Choroid plexus epithelial cell (primary cell): ENCODE data around the gene HOXD3.

Experiments
- DNase-seq: peaks from one replicate; pipeline ENCODE4 v3.0.0-alpha.2; 2010; ENCODE audit warnings: low read depth
- H3K4me3 ChIP-seq: 2 replicates; pipeline ENCODE4 v1.5.1; 2011; ENCODE audit warnings: low read depth, mild to moderate bottlenecking, control low read depth, low read length, moderate library complexity
- TF ChIP-seq, protein P1 (sequence below): conservative IDR thresholded peaks from 2 replicates; pipeline ENCODE4 v1.5.1; 2011; ENCODE audit warnings: low read depth, mild to moderate bottlenecking, control low read depth, inconsistent platforms, low read length, moderate library complexity

The HOXD3 gene

GRCh38 chr2:176152350-176153181 is 4.5 kb upstream of the HOXD3 start:
- no peak overlapping the region for H3K4me3 ChIP-seq
- DNase-seq: no peak
- TF ChIP-seq, protein P1, sequence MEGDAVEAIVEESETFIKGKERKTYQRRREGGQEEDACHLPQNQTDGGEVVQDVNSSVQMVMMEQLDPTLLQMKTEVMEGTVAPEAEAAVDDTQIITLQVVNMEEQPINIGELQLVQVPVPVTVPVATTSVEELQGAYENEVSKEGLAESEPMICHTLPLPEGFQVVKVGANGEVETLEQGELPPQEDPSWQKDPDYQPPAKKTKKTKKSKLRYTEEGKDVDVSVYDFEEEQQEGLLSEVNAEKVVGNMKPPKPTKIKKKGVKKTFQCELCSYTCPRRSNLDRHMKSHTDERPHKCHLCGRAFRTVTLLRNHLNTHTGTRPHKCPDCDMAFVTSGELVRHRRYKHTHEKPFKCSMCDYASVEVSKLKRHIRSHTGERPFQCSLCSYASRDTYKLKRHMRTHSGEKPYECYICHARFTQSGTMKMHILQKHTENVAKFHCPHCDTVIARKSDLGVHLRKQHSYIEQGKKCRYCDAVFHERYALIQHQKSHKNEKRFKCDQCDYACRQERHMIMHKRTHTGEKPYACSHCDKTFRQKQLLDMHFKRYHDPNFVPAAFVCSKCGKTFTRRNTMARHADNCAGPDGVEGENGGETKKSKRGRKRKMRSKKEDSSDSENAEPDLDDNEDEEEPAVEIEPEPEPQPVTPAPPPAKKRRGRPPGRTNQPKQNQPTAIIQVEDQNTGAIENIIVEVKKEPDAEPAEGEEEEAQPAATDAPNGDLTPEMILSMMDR: no peak

- DNase-seq: no peak
- H3K4me3 ChIP-seq: no peak overlapping the region
These were observed 2.4 kb upstream of the HOXD3 start for GRCh38 chr2:176154576-176155252.

DNA sequence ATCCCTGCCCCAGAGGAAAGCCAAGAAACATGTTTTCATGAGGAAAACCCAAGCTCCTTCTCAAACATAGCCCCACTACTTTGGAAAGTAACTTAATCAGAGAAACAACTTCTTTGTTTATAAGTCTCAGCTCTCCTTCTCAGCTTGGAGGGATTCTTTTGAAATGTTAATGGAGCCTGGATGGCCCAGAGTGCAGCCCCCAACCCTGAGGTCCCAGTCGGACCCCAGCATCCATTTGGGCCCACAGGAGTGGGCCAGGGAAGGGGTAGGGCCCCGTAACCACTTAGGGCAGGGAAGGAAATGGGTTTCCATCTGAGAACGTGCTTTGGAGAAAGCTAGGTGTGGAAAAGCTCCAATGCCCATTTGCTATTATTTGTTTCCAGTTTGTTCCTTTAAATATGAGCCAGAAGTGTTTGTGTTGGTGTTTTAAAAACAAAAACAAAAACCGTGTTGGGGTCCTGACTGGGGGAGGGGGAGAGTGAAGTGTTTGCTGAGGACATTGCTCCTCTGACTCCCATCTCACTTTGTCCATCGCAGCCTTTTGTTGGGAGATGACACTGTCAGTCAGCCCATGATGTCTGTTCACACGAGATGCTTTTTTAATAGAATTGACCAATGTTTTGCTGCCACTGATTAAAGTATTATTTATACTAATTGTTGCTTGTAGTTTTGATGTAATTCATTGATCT is 1.6 kb upstream of the HOXD3 start:
- TF ChIP-seq, protein P1: no peak
- DNase-seq: no peak
- H3K4me3 ChIP-seq: no peak overlapping the region

More at GRCh38 chr2:176154576-176155252, 2.4 kb upstream of the HOXD3 start:
- TF ChIP-seq, protein P1: no peak

DNA sequence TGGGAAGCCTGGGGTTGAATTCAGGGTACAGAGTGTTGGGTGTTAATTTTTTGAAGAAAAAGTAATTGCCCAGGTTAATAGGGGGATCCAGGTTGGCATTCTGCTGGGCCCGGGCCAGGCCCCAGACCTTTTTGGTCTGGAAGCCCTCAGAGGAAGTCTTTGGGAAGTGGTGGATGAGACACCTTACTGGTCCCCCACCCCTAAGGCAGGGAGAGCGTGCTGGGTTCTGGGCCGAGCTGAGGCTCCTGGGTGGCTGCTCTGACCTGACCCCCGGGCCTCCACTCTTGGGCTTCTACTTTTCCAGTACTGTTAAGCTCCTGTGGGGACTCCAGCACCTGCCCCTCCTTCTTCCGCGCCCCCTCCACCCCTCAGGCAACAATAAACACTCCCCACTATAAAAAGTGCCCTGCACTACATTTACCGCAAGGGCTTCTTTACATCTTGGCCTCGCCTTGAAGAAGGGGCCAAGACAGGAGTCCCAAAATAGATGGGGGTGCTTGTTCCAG is 753 bp upstream of the HOXD3 start:
- no peak for DNase-seq
- H3K4me3 ChIP-seq: no peak overlapping the region
- TF ChIP-seq, protein P1: no peak

GRCh38 chr2:176157499-176158185 is 535 bp downstream of the HOXD3 start:
- DNase-seq: no peak
- H3K4me3 ChIP-seq: no peak overlapping the region
- TF ChIP-seq, protein P1: no peak

- no peak overlapping the region for H3K4me3 ChIP-seq
- DNase-seq: no peak
- TF ChIP-seq, protein P1: no peak
These were observed 1.1 kb downstream of the HOXD3 start for GRCh38 chr2:176158186-176158591.
